IMR-90 (cell line): ENCODE data around the gene TDRD3. TPM values are rescaled to one million over a fixed set of nuclear protein-coding genes. Genes with fewer than 3 reads are reported as not detected.

Experiments used
- ATAC-seq: fragments of 200-7000 bp; cut with Tn5 transposase; 2 replicates; pipeline ENCODE4 v1.9.1; 2020; ENCODE audit warnings: low read depth, mild to moderate bottlenecking, moderate library complexity
- BruUV-seq: library from RNA; stranded (reverse); fragments of 400-500 nt; replicated peaks from 2 replicates; lab custom pipeline; 2021; lab: Mats Ljungman, UMichigan
- CTCF ChIA-PET: fragments of 300-600 bp; formaldehyde crosslinking; extraction: SDS; loops from one replicate; lab custom pipeline; 2021; ENCODE audit warnings: antibody characterized with exemption; lab: Yijun Ruan, JAX
- POLR2A ChIA-PET: fragments of 300-600 bp; sonication (Branson Sonifier 250); formaldehyde crosslinking; loops from one replicate; lab custom pipeline; 2022; ENCODE audit warnings: antibody characterized with exemption; ENCODE audit not compliant: unreplicated experiment; lab: Charles Lee
- DNase-seq: peaks from one replicate; pipeline ENCODE4 v3.0.0; 2013
- H2AFZ ChIP-seq: replicated peaks from 2 replicates; pipeline ENCODE3; 2013; ENCODE audit warnings: low read length, mild to moderate bottlenecking; ENCODE audit not compliant: poor library complexity
- H2AK5ac ChIP-seq: 2 replicates; pipeline ENCODE4 v1.6.1; 2013; ENCODE audit warnings: low read depth, low read length, inconsistent platforms
- H2AK9ac ChIP-seq: replicated peaks from 2 replicates; pipeline ENCODE3; 2013; ENCODE audit warnings: mild to moderate bottlenecking, low read depth, low read length, moderate library complexity; ENCODE audit not compliant: poor library complexity
- H2BK120ac ChIP-seq: 2 replicates; pipeline ENCODE4 v1.6.1; 2013; ENCODE audit warnings: low read depth, low read length, inconsistent platforms
- H2BK15ac ChIP-seq: 3 replicates; pipeline ENCODE4 v1.6.1; 2013; ENCODE audit warnings: low read depth, low read length, inconsistent platforms
- H2BK20ac ChIP-seq: 2 replicates; pipeline ENCODE4 v1.6.1; 2013; ENCODE audit warnings: low read depth, mild to moderate bottlenecking, inconsistent platforms, low read length, moderate library complexity
- H2BK5ac ChIP-seq: 2 replicates; pipeline ENCODE4 v1.6.1; 2013; ENCODE audit warnings: mild to moderate bottlenecking, low read depth, low read length, inconsistent platforms; ENCODE audit not compliant: poor library complexity, severe bottlenecking
- H3K14ac ChIP-seq: replicated peaks from 2 replicates; pipeline ENCODE4 v1.6.1; 2013; ENCODE audit warnings: low read depth, low read length, inconsistent platforms
- H3K18ac ChIP-seq: 2 replicates; pipeline ENCODE4 v1.6.1; 2013; ENCODE audit warnings: low read depth, low read length, control low read depth
- H3K23ac ChIP-seq: 2 replicates; pipeline ENCODE4 v1.6.1; 2013; ENCODE audit warnings: low read depth, low read length, inconsistent platforms
- H3K27ac ChIP-seq: 2 replicates; pipeline ENCODE4 v1.5.1; 2013; ENCODE audit warnings: mild to moderate bottlenecking, control low read depth, low read length; ENCODE audit not compliant: insufficient read depth
- H3K27me3 ChIP-seq: 2 replicates; pipeline ENCODE4 v1.6.1; 2013; ENCODE audit warnings: low read length; ENCODE audit not compliant: control insufficient read depth, insufficient read depth
- H3K36me3 ChIP-seq: 2 replicates; pipeline ENCODE4 v1.6.1; 2013; ENCODE audit warnings: low read length, mixed read lengths; ENCODE audit not compliant: control insufficient read depth, insufficient read depth
- H3K4ac ChIP-seq: 2 replicates; pipeline ENCODE4 v1.6.1; 2013; ENCODE audit warnings: low read depth, low read length, inconsistent platforms
- H3K4me1 ChIP-seq: 2 replicates; pipeline ENCODE4 v1.6.1; 2013; ENCODE audit warnings: low read length, mixed read lengths; ENCODE audit not compliant: control insufficient read depth, insufficient read depth
- H3K4me2 ChIP-seq: 2 replicates; pipeline ENCODE4 v1.6.1; 2013; ENCODE audit warnings: low read depth, mild to moderate bottlenecking, control low read depth, low read length, moderate library complexity
- H3K4me3 ChIP-seq: 2 replicates; pipeline ENCODE4 v1.5.1; 2013; ENCODE audit warnings: low read depth, mild to moderate bottlenecking, control low read depth, low read length, moderate library complexity; ENCODE audit not compliant: insufficient read depth
- H3K56ac ChIP-seq: 2 replicates; pipeline ENCODE4 v1.6.1; 2013; ENCODE audit warnings: low read length, inconsistent platforms; ENCODE audit not compliant: insufficient read depth; ENCODE audit errors: extremely low read depth
- H3K79me1 ChIP-seq, 2 experiments: 2 replicates each; pipeline ENCODE4 v1.6.1; 2013; ENCODE audit warnings: low read length in 2 of 2, inconsistent platforms in 1 of 2, low read depth in 1 of 2
- H3K9ac ChIP-seq: 2 replicates; pipeline ENCODE4 v1.6.1; 2013; ENCODE audit warnings: low read depth, low read length, control low read depth
- H3K9me1 ChIP-seq: 2 replicates; pipeline ENCODE4 v1.6.1; 2013; ENCODE audit warnings: low read length, inconsistent platforms; ENCODE audit not compliant: insufficient read depth
- H3K9me3 ChIP-seq: 2 replicates; pipeline ENCODE4 v1.6.1; 2013; ENCODE audit warnings: low read length; ENCODE audit not compliant: control insufficient read depth, insufficient read depth
- H4K20me1 ChIP-seq: 2 replicates; pipeline ENCODE4 v1.6.1; 2013; ENCODE audit warnings: low read length, inconsistent platforms; ENCODE audit not compliant: insufficient read depth
- H4K5ac ChIP-seq: 2 replicates; pipeline ENCODE4 v1.6.1; 2013; ENCODE audit warnings: mild to moderate bottlenecking, low read depth, low read length, control low read depth
- H4K8ac ChIP-seq, 2 experiments: 2 replicates each; pipeline ENCODE4 v1.6.1; 2013; ENCODE audit warnings: low read depth in 2 of 2, low read length in 2 of 2, control low read depth in 1 of 2, inconsistent platforms in 1 of 2
- H4K91ac ChIP-seq: 2 replicates; pipeline ENCODE4 v1.6.1; 2013; ENCODE audit warnings: low read depth, low read length, inconsistent platforms; ENCODE audit not compliant: insufficient read depth
- BHLHE40 ChIP-seq: fragments of 150-350 bp; IDR thresholded peaks from 2 replicates; pipeline ENCODE4 v1.6.1; 2016; ENCODE audit warnings: mild to moderate bottlenecking, low read depth, low read length
- CEBPB ChIP-seq: IDR thresholded peaks from 2 replicates; pipeline ENCODE4 v1.6.1; 2012; ENCODE audit warnings: low read depth, low read length, improper control_type of control experiment
- CHD1 ChIP-seq: IDR thresholded peaks from 2 replicates; pipeline ENCODE4 v1.6.1; 2012; ENCODE audit warnings: low read depth, low read length, improper control_type of control experiment
- FOS ChIP-seq: fragments of 150-350 bp; IDR thresholded peaks from 2 replicates; pipeline ENCODE4 v1.6.1; 2016; ENCODE audit warnings: low read depth, low read length
- MAFK ChIP-seq: IDR thresholded peaks from 2 replicates; pipeline ENCODE4 v1.6.1; 2012; ENCODE audit warnings: low read depth, low read length, improper control_type of control experiment
- MAZ ChIP-seq: IDR thresholded peaks from 2 replicates; pipeline ENCODE4 v1.6.1; 2012; ENCODE audit warnings: low read depth, mild to moderate bottlenecking, low read length, improper control_type of control experiment, moderate library complexity, borderline replicate concordance
- MXI1 ChIP-seq: IDR thresholded peaks from 2 replicates; pipeline ENCODE4 v1.6.1; 2012; ENCODE audit warnings: low read depth, mild to moderate bottlenecking, low read length, moderate library complexity, borderline replicate concordance
- NFE2L2 ChIP-seq: fragments of 150-350 bp; IDR thresholded peaks from 2 replicates; pipeline ENCODE4 v1.6.1; 2016; ENCODE audit warnings: low read depth, mild to moderate bottlenecking, low read length
- POLR2A ChIP-seq: IDR thresholded peaks from 2 replicates; pipeline ENCODE4 v1.6.1; 2012; ENCODE audit warnings: mild to moderate bottlenecking, low read depth, low read length
- RAD21 ChIP-seq: IDR thresholded peaks from 2 replicates; pipeline ENCODE4 v1.6.1; 2012; ENCODE audit warnings: low read length, improper control_type of control experiment
- RCOR1 ChIP-seq: IDR thresholded peaks from 2 replicates; pipeline ENCODE4 v1.6.1; 2012; ENCODE audit warnings: mild to moderate bottlenecking, low read length, improper control_type of control experiment; ENCODE audit not compliant: insufficient replicate concordance
- RFX5 ChIP-seq: IDR thresholded peaks from 2 replicates; pipeline ENCODE4 v1.8.0; 2012; ENCODE audit warnings: low read depth, mild to moderate bottlenecking, low read length, moderate library complexity
- SMC3 ChIP-seq: fragments of 150-350 bp; IDR thresholded peaks from 2 replicates; pipeline ENCODE4 v1.6.1; 2016; ENCODE audit warnings: low read depth, mild to moderate bottlenecking, antibody characterized with exemption, low read length, moderate library complexity
- WGBS, 2 experiments: methylation state at CpG; one replicate each; pipeline versions ENCODE4 v1.1.5 to v1.1.7; 2013; ENCODE audit warnings: missing lambda C conversion rate in 2 of 2; ENCODE audit not compliant: insufficient read length in 1 of 2; ENCODE audit errors: extremely low coverage in 2 of 2; 5-methylcytosine and 5-hydroxymethylcytosine counted together
- dilution Hi-C: fragments of 300-500 bp; cut with HindIII; formaldehyde crosslinking; loops from one replicate; pipeline ENCODE4 v1.14.3; 2018; ENCODE audit warnings: low sequenced_read_pairs; ENCODE audit not compliant: unreplicated experiment
- in situ Hi-C: fragments of 300-500 bp; cut with MboI; formaldehyde crosslinking; loops from 3 replicates; pipeline ENCODE4 v1.14.3; 2019; ENCODE audit warnings: low sequenced_read_pairs, inconsistent platforms, mixed read lengths
- intact Hi-C: fragments of 100-400 bp; cut with micrococcal nuclease; formaldehyde crosslinking; loops from 2 replicates; pipeline ENCODE4 v1.10.0; 2022
- polyA plus RNA-seq, 3 experiments: library from polyadenylated mRNA; depleted of rRNA; stranded (reverse); fragments of >200 nt; gene quantifications; 2 replicates each; pipeline ENCODE4 v1.2.3, GENCODE V29; 2012; ENCODE audit warnings: low replicate concordance in 1 of 3
- total RNA-seq: library from RNA; depleted of rRNA; stranded (reverse); fragments of >200 nt; gene quantifications from 2 replicates; pipeline ENCODE4 v1.2.3, GENCODE V29; 2012
- TF ChIP-seq, protein P1 (sequence below): conservative IDR thresholded peaks from 2 replicates; pipeline ENCODE4 v1.5.1; 2012; ENCODE audit warnings: mild to moderate bottlenecking, low read depth, low read length, improper control_type of control experiment
- TF ChIP-seq, protein P2 (sequence below): fragments of 150-350 bp; IDR thresholded peaks from 2 replicates; pipeline ENCODE4 v1.6.1; 2017; ENCODE audit warnings: mild to moderate bottlenecking, antibody characterized with exemption, low read length, low read depth
- TF ChIP-seq, protein P3 (sequence below): fragments of 150-350 bp; IDR thresholded peaks from 2 replicates; pipeline ENCODE4 v1.6.1; 2016; ENCODE audit warnings: low read depth, mild to moderate bottlenecking, low read length, moderate library complexity, borderline replicate concordance

Gene TDRD3
- total and polyA plus RNA-seq, 2 of the 4 experiments (the other 2 are of a cell fraction), result 3.9 to 12.0 TPM

DNA sequence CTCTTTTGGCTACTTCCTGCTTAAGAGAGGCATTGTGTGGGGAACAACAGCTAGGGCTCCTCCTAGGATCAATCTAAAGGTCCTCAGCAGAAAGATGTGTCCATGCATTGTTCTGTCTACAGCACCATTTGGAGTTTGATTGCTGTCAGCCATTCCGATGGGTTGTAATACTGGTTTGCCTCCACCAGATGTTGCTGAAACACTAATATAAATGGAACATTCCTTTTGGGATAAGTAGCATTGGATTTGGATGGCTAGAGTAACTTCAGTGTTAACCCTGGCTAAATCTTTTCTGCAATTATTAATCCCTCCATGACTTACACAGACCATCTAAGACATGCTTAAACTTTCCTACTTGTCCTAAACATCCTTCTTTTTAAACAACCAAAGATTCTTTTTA lies 104.2 kb downstream of the TDRD3 start:
- Histone ChIP-seq H4K8ac (no peak overlapping the region), H3K27ac (no peak overlapping the region), H3K9ac (no peak overlapping the region), H2AK9ac (no peak overlapping the region), H3K23ac (no peak overlapping the region), H3K56ac (no peak overlapping the region), H3K18ac (no peak overlapping the region), H3K14ac (no peak overlapping the region), H2BK120ac (no peak overlapping the region), H3K9me1 (no peaks in the 10 kb centered on the region), H3K4me2 (no peak overlapping the region), H3K9me3 (peaks cover 8% of the 10 kb centered on the region), H4K5ac (no peak overlapping the region), H2BK15ac (no peak overlapping the region), H3K36me3 (peaks cover 4% of the 10 kb centered on the region; the same call in 1 of the 2 replicates), H3K4ac (no peak overlapping the region), H3K4me1 (no peaks in the 10 kb centered on the region), H2BK20ac (no peak overlapping the region), H2AFZ (no peak overlapping the region), H3K27me3 (no peaks in the 10 kb centered on the region), H2BK5ac (no peak overlapping the region), H3K4me3 (no peak overlapping the region), H4K91ac (no peak overlapping the region), H4K20me1 (no peaks in the 10 kb centered on the region), H2AK5ac (no peak overlapping the region), H3K79me1 (no peaks in the 10 kb centered on the region)
- dilution Hi-C loops (no loop called here), in situ Hi-C loops (no loop called here), intact Hi-C loops (no loop called here)
- DNase-seq (no peak), ATAC-seq (no peak)
- BruUV-seq, result no TSS peak
- TF ChIP-seq RCOR1 (no peak), SMC3 (no peak), BHLHE40 (no peak), NFE2L2 (no peak), POLR2A (no peak), MAZ (no peak), FOS (no peak), MXI1 (no peak), CHD1 (no peak), MAFK (no peak), CEBPB (no peak), RFX5 (no peak), RAD21 (no peak)
- TF ChIP-seq, protein P1, sequence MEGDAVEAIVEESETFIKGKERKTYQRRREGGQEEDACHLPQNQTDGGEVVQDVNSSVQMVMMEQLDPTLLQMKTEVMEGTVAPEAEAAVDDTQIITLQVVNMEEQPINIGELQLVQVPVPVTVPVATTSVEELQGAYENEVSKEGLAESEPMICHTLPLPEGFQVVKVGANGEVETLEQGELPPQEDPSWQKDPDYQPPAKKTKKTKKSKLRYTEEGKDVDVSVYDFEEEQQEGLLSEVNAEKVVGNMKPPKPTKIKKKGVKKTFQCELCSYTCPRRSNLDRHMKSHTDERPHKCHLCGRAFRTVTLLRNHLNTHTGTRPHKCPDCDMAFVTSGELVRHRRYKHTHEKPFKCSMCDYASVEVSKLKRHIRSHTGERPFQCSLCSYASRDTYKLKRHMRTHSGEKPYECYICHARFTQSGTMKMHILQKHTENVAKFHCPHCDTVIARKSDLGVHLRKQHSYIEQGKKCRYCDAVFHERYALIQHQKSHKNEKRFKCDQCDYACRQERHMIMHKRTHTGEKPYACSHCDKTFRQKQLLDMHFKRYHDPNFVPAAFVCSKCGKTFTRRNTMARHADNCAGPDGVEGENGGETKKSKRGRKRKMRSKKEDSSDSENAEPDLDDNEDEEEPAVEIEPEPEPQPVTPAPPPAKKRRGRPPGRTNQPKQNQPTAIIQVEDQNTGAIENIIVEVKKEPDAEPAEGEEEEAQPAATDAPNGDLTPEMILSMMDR, result no peak
- TF ChIP-seq, protein P2, sequence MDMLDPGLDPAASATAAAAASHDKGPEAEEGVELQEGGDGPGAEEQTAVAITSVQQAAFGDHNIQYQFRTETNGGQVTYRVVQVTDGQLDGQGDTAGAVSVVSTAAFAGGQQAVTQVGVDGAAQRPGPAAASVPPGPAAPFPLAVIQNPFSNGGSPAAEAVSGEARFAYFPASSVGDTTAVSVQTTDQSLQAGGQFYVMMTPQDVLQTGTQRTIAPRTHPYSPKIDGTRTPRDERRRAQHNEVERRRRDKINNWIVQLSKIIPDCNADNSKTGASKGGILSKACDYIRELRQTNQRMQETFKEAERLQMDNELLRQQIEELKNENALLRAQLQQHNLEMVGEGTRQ, result no peak
- TF ChIP-seq, protein P3, sequence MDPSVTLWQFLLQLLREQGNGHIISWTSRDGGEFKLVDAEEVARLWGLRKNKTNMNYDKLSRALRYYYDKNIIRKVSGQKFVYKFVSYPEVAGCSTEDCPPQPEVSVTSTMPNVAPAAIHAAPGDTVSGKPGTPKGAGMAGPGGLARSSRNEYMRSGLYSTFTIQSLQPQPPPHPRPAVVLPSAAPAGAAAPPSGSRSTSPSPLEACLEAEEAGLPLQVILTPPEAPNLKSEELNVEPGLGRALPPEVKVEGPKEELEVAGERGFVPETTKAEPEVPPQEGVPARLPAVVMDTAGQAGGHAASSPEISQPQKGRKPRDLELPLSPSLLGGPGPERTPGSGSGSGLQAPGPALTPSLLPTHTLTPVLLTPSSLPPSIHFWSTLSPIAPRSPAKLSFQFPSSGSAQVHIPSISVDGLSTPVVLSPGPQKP, result no peak
- ChIA-PET CTCF (no interaction called here), POLR2A (no interaction called here)
- no CpG with 5 or more reads among the region's 1 CpG for WGBS, 2 experiments
